HG02840 (cell line): Measurements from ENCODE around the gene PPIF.

ENCODE experiments used
- ATAC-seq: cut with Tn5 transposase; IDR thresholded peaks from one replicate; pipeline ENCODE4 v1.9.1; 2021; ENCODE audit warnings: mild to moderate bottlenecking, moderate library complexity, moderate number of reproducible peaks; ENCODE audit not compliant: unreplicated experiment, low FRiP score

PPIF gene

GRCh38 chr10:79383974-79384606 lies 36.8 kb downstream of the PPIF start:
- no peak for ATAC-seq

GRCh38 chr10:79384773-79385391 lies 37.6 kb downstream of the PPIF start:
- no peak for ATAC-seq

GRCh38 chr10:79385392-79385795 lies 38.1 kb downstream of the PPIF start:
- ATAC-seq: no peak

GRCh38 chr10:79385804-79386531 lies 38.7 kb downstream of the PPIF start:
- ATAC-seq: no peak

- no peak for ATAC-seq
Observed at GRCh38 chr10:79386637-79387465, 39.6 kb downstream of the PPIF start.

- no peak for ATAC-seq
Observed at GRCh38 chr10:79387466-79387973, 40.3 kb downstream of the PPIF start.

- no peak for ATAC-seq
Observed at GRCh38 chr10:79387974-79388850, 40.9 kb downstream of the PPIF start.

- no peak for ATAC-seq
Observed at GRCh38 chr10:79390057-79390456, 42.8 kb downstream of the PPIF start.

GRCh38 chr10:79390551-79391229 lies 43.4 kb downstream of the PPIF start:
- ATAC-seq: no peak

- ATAC-seq: no peak
Observed at GRCh38 chr10:79391231-79392019, 44.2 kb downstream of the PPIF start.

GRCh38 chr10:79392020-79392398 lies 44.7 kb downstream of the PPIF start:
- no peak for ATAC-seq

- ATAC-seq: no peak
Observed at GRCh38 chr10:79392506-79393176, 45.4 kb downstream of the PPIF start.

GRCh38 chr10:79393221-79393923 lies 46.1 kb downstream of the PPIF start:
- no peak for ATAC-seq

GRCh38 chr10:79393924-79394610 lies 46.8 kb downstream of the PPIF start:
- ATAC-seq: no peak

GRCh38 chr10:79394664-79395063 lies 47.4 kb downstream of the PPIF start:
- ATAC-seq: no peak

- ATAC-seq: no peak
Observed at GRCh38 chr10:79396520-79396919, 49.3 kb downstream of the PPIF start.

- no peak for ATAC-seq
Observed at GRCh38 chr10:79397051-79397450, 49.8 kb downstream of the PPIF start.
